Panc1 (cell line): ENCODE data around the gene LY6G6C. TPM values are rescaled to one million over a fixed set of nuclear protein-coding genes. Genes with fewer than 3 reads are reported as not detected.

Source experiments
- ATAC-seq: fragments of 200-7000 bp; cut with Tn5 transposase; 2 replicates; pipeline ENCODE4 v1.9.1; 2020; ENCODE audit warnings: mild to moderate bottlenecking, moderate library complexity
- BruUV-seq: library from RNA; stranded (reverse); fragments of 400-500 nt; replicated peaks from 2 replicates; lab custom pipeline; 2021; lab: Mats Ljungman, UMichigan
- CTCF ChIA-PET: fragments of 300-600 bp; sonication (Branson Sonifier 250); formaldehyde crosslinking; loops from one replicate; lab custom pipeline; 2022; ENCODE audit warnings: antibody characterized with exemption; lab: Charles Lee
- POLR2A ChIA-PET: fragments of 300-600 bp; sonication (Branson Sonifier 250); formaldehyde crosslinking; loops from one replicate; lab custom pipeline; 2022; ENCODE audit warnings: antibody characterized with exemption; lab: Charles Lee
- DNase-seq: peaks from one replicate; pipeline ENCODE4 v3.0.0-alpha.2; 2010; ENCODE audit warnings: low read depth, low spot score
- H3K27ac ChIP-seq: 2 replicates; pipeline ENCODE4 v1.5.1; 2011; ENCODE audit warnings: mild to moderate bottlenecking, low read length, inconsistent platforms
- H3K27me3 ChIP-seq: fragments of 200-500 bp; sonication (Bioruptor generic); 2 replicates; pipeline ENCODE4 v1.6.0; 2014; ENCODE audit warnings: low read length, inconsistent platforms; ENCODE audit not compliant: control insufficient read depth, insufficient read depth
- H3K36me3 ChIP-seq: fragments of 200-500 bp; sonication (Bioruptor generic); 2 replicates; pipeline ENCODE4 v1.5.1; 2014; ENCODE audit warnings: inconsistent platforms, mild to moderate bottlenecking, low read length, moderate library complexity; ENCODE audit not compliant: control insufficient read depth, insufficient read depth
- H3K4me1 ChIP-seq: 2 replicates; pipeline ENCODE4 v1.5.1; 2011; ENCODE audit warnings: inconsistent platforms, mild to moderate bottlenecking, low read length, moderate library complexity; ENCODE audit not compliant: control insufficient read depth, insufficient read depth
- H3K4me3 ChIP-seq, 2 experiments: 2 replicates each; pipeline ENCODE4 v1.5.1; 2011 to 2012; ENCODE audit warnings: low read depth in 2 of 2, low read length in 2 of 2, mild to moderate bottlenecking in 2 of 2, inconsistent platforms in 1 of 2, moderate library complexity in 1 of 2
- H3K9me3 ChIP-seq: fragments of 200-500 bp; sonication (Bioruptor generic); 2 replicates; pipeline ENCODE4 v1.5.1; 2014; ENCODE audit warnings: low read depth, mild to moderate bottlenecking, inconsistent platforms, low read length, moderate library complexity; ENCODE audit not compliant: control insufficient read depth, insufficient read depth
- POLR2AphosphoS5 ChIP-seq: IDR thresholded peaks from 2 replicates; pipeline ENCODE4 v1.6.1; 2012; ENCODE audit warnings: mild to moderate bottlenecking, low read depth, low read length, moderate library complexity
- SIN3A ChIP-seq: IDR thresholded peaks from 2 replicates; pipeline ENCODE4 v1.6.1; 2012; ENCODE audit warnings: low read depth, mild to moderate bottlenecking, low read length, moderate library complexity, borderline replicate concordance; ENCODE audit not compliant: insufficient read depth
- TCF7L2 ChIP-seq: IDR thresholded peaks from 2 replicates; pipeline ENCODE4 v1.6.1; 2011; ENCODE audit warnings: mild to moderate bottlenecking, low read depth, low read length, inconsistent platforms
- in situ Hi-C: cut with HindIII; loops from 2 replicates; pipeline ENCODE4 v1.10.0; 2016; ENCODE audit warnings: low sequenced_read_pairs, low pct_unique_long_range_greater_than_20kb
- intact Hi-C: fragments of 100-400 bp; cut with micrococcal nuclease; formaldehyde crosslinking; loops from one replicate; pipeline ENCODE4 v1.10.0; 2022; ENCODE audit not compliant: unreplicated experiment
- total RNA-seq: library from RNA; stranded (reverse); gene quantifications from one replicate; pipeline ENCODE4 v1.2.1, GENCODE V29; 2021; ENCODE audit not compliant: unreplicated experiment
- TF ChIP-seq, protein P1 (sequence below): fragments of 450-650 bp; IDR thresholded peaks from 2 replicates; pipeline ENCODE4 v1.5.1; 2017; ENCODE audit warnings: mild to moderate bottlenecking
- TF ChIP-seq, protein P2 (sequence below), 2 experiments: IDR thresholded peaks; 2 replicates each; pipeline ENCODE4 v1.6.1; 2011 to 2012; ENCODE audit warnings: low read depth in 2 of 2, control low read depth in 1 of 2, low read length in 1 of 2, mild to moderate bottlenecking in 1 of 2, moderate library complexity in 1 of 2; ENCODE audit not compliant: insufficient read depth in 1 of 2

LY6G6C gene
- total RNA-seq, 1 experiment from 2014 or later: 0.23 TPM

DNA sequence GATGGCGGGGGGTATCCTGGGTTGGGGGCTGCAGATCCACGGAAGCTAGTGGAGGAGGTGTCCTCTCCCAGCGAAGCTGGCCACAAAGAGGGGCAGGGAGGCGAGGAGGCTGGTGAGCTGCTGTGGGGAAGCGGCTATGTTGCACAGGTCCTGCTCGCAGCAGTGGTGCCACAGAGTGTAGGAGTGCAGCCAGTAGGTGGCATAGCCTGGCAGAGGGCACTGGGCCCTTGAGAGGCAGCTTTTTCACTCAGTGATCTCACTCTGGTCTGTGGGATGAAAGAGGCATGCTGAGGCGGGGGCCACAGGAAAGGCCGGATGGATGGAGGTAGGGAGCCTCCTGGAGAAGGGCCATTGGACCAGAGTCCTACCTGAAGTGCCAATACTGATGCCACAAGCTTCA lies 9.2 kb downstream of the LY6G6C start:
- Histone ChIP-seq H3K4me3 (no peak overlapping the region), H3K4me1 (no peaks in the 10 kb centered on the region; the same call in 1 of the 2 replicates), H3K9me3 (no peaks in the 10 kb centered on the region), H3K36me3 (no peaks in the 10 kb centered on the region), H3K27ac (no peak overlapping the region), H3K27me3 (no peaks in the 10 kb centered on the region)
- DNase-seq (no peak), ATAC-seq (peak; percentile 87)
- BruUV-seq: no TSS peak
- ChIA-PET CTCF (interaction anchor here (0.6 to 1.1 kb wide), 2 partner anchors 13 to 18 kb away, joined by 3 to 8 read pairs; no protein-coding TSS in a partner anchor), POLR2A (no interaction called here)
- intact Hi-C loops (no loop called here), in situ Hi-C loops (no loop called here)
- TF ChIP-seq, protein P1, sequence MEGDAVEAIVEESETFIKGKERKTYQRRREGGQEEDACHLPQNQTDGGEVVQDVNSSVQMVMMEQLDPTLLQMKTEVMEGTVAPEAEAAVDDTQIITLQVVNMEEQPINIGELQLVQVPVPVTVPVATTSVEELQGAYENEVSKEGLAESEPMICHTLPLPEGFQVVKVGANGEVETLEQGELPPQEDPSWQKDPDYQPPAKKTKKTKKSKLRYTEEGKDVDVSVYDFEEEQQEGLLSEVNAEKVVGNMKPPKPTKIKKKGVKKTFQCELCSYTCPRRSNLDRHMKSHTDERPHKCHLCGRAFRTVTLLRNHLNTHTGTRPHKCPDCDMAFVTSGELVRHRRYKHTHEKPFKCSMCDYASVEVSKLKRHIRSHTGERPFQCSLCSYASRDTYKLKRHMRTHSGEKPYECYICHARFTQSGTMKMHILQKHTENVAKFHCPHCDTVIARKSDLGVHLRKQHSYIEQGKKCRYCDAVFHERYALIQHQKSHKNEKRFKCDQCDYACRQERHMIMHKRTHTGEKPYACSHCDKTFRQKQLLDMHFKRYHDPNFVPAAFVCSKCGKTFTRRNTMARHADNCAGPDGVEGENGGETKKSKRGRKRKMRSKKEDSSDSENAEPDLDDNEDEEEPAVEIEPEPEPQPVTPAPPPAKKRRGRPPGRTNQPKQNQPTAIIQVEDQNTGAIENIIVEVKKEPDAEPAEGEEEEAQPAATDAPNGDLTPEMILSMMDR: no peak
- TF ChIP-seq, protein P2, sequence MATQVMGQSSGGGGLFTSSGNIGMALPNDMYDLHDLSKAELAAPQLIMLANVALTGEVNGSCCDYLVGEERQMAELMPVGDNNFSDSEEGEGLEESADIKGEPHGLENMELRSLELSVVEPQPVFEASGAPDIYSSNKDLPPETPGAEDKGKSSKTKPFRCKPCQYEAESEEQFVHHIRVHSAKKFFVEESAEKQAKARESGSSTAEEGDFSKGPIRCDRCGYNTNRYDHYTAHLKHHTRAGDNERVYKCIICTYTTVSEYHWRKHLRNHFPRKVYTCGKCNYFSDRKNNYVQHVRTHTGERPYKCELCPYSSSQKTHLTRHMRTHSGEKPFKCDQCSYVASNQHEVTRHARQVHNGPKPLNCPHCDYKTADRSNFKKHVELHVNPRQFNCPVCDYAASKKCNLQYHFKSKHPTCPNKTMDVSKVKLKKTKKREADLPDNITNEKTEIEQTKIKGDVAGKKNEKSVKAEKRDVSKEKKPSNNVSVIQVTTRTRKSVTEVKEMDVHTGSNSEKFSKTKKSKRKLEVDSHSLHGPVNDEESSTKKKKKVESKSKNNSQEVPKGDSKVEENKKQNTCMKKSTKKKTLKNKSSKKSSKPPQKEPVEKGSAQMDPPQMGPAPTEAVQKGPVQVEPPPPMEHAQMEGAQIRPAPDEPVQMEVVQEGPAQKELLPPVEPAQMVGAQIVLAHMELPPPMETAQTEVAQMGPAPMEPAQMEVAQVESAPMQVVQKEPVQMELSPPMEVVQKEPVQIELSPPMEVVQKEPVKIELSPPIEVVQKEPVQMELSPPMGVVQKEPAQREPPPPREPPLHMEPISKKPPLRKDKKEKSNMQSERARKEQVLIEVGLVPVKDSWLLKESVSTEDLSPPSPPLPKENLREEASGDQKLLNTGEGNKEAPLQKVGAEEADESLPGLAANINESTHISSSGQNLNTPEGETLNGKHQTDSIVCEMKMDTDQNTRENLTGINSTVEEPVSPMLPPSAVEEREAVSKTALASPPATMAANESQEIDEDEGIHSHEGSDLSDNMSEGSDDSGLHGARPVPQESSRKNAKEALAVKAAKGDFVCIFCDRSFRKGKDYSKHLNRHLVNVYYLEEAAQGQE (IDR thresholded peaks at IDR 0.05; ENCODE audit: insufficient read depth in 1 of 2, low read depth in 2 of 2, low read length in 1 of 2): no peak
- TF ChIP-seq POLR2AphosphoS5 (no peak), SIN3A (no peak), TCF7L2 (no peak)

DNA sequence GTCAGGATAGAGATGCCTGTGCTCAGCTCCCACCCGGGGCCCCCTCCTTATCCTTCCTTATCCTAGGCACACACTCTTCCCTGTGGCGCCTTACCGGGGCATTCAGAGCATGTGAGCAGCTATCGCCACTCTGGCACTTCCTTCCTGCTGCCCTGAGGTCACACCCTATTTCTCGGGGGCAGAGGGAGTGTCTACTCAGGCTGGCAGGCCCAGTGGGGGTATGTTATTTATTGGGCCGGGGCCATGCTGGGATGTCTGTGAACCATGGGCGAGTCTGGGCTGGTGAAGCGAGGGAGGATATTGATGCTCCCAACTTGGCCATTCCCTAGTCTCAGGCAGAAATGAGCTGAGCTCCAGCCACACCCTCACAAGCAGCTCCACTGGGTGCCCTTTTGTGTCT lies 10.3 kb downstream of the LY6G6C start:
- Histone ChIP-seq H3K27ac (no peak overlapping the region), H3K4me1 (no peaks in the 10 kb centered on the region; the same call in 1 of the 2 replicates), H3K9me3 (no peaks in the 10 kb centered on the region), H3K27me3 (no peaks in the 10 kb centered on the region), H3K36me3 (no peaks in the 10 kb centered on the region), H3K4me3 (no peak overlapping the region)
- intact Hi-C loops: no loop called here
- ATAC-seq (no peak), DNase-seq (no peak)
- TF ChIP-seq, protein P2 (IDR thresholded peaks at IDR 0.05; ENCODE audit: insufficient read depth in 1 of 2, low read depth in 2 of 2, low read length in 1 of 2): no peak
- TF ChIP-seq TCF7L2 (no peak), SIN3A (no peak), POLR2AphosphoS5 (no peak)
- TF ChIP-seq, protein P1: no peak
- in situ Hi-C loops: no loop called here
- CTCF ChIA-PET: interaction anchor here (1.1 kb wide), 1 partner anchor 19 kb away, joined by 3 read pairs; no protein-coding TSS in a partner anchor
- no TSS peak for BruUV-seq
- POLR2A ChIA-PET: interaction anchor here (0.6 kb wide), 1 partner anchor 109 kb away, joined by 3 read pairs; no protein-coding TSS in a partner anchor
